ENCODE data around the gene TMIE. TPM values are rescaled to one million over a fixed set of nuclear protein-coding genes. Genes with fewer than 3 reads are reported as not detected.

The TMIE gene
- total and polyA plus RNA-seq, 2 of the 8 experiments (the other 6 are each of a cell fraction or from before 2014, with no cell fraction given): 0.45 to 0.67 TPM

DNA sequence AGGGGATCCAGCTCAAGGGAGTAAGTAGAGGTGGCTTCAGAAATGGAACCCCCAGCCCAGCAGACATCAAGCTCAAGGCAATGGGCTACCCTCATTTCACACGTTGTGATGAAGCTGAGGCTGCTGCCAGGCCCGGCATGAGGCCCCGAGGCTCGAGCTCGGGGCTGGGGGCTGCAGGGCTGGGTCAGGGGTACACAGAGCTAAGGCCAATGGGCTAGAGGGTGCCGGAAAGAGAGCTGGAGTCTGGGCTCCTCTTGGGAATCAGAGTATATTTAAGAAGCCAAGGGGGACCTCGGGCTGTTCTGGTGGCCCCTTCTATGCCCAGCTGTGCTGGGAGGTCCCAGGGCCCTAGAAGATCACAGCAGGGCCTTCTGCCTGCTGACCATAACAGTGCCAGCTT is 9.0 kb downstream of the TMIE start:
- no peak overlapping the region for H3K4me3 ChIP-seq (ENCODE audit: extremely low read depth in 1 of 4, insufficient read depth in 2 of 4, low read depth in 3 of 4, low read length in 4 of 4)
- no peak overlapping the region for H2AK5ac ChIP-seq (ENCODE audit: low read depth, low read length)
- no peaks in the 10 kb centered on the region for H3K79me1 ChIP-seq (ENCODE audit: low read depth, low read length)
- H3K9ac ChIP-seq (replicated peaks in 1 of 4; ENCODE audit: extremely low read depth in 1 of 4, low read depth in 3 of 4, low read length in 3 of 4): no peak overlapping the region
- H2BK5ac ChIP-seq (ENCODE audit: low read depth, low read length): no peak overlapping the region
- H3K27me3 ChIP-seq (replicated peaks in 1 of 4; ENCODE audit: control insufficient read depth in 3 of 4, extremely low read depth in 1 of 4, insufficient read depth in 3 of 4, low read length in 3 of 4): no peaks in the 10 kb centered on the region; a peak in 2 of 7 replicates
- H2BK15ac ChIP-seq (ENCODE audit: low read length): no peak overlapping the region
- no peak overlapping the region for H4K8ac ChIP-seq (ENCODE audit: extremely low read depth, insufficient read depth, low read length)
- peaks cover 0 to 6% (median 0%) of the 10 kb centered on the region in 4 experiments; a peak in 1 of 7 replicates for H3K4me1 ChIP-seq (replicated peaks in 1 of 4; ENCODE audit: control insufficient read depth in 3 of 4, insufficient read depth in 4 of 4, low read length in 3 of 4)
- H3K4me2 ChIP-seq (ENCODE audit: insufficient read depth in 1 of 2, low read depth in 2 of 2, low read length in 2 of 2): no peak overlapping the region
- no peak overlapping the region for H2BK120ac ChIP-seq (replicated peaks; ENCODE audit: low read depth, low read length)
- no peaks in the 10 kb centered on the region for H3K9me3 ChIP-seq (ENCODE audit: insufficient read depth in 2 of 2, low read depth in 1 of 2, low read length in 1 of 2)
- no peak overlapping the region for H3K23ac ChIP-seq (ENCODE audit: insufficient read length)
- CTCF ChIA-PET (ENCODE audit: partially characterized antibody): interaction anchor here (0.6 to 6.5 kb wide), 17 partner anchors 8 to 404 kb away, joined by 3 to 91 read pairs (median 5); partner anchors contain the start of gene PRSS50
- no peak overlapping the region for H2BK20ac ChIP-seq (ENCODE audit: low read length)
- no peak overlapping the region for H3K4ac ChIP-seq (replicated peaks; ENCODE audit: insufficient read length, low read depth, low read length)
- H3K18ac ChIP-seq (ENCODE audit: extremely low read depth, low read length): no peak overlapping the region
- DNase-seq (ENCODE audit: low read depth in 1 of 2, low spot score in 2 of 2): no peak
- H4K91ac ChIP-seq (replicated peaks; ENCODE audit: insufficient read length, low read length): no peak overlapping the region
- no peak overlapping the region for H3K27ac ChIP-seq (ENCODE audit: low read depth, low read length)
- no peak for FAIRE-seq
- H2BK12ac ChIP-seq (ENCODE audit: low read depth, low read length): no peak overlapping the region
- H3K23me2 ChIP-seq (ENCODE audit: low read depth, low read length): no peaks in the 10 kb centered on the region
- WGBS, 2 experiments (ENCODE audit: extremely low coverage in 1 of 2, insufficient coverage in 1 of 2, insufficient read length in 1 of 2, insufficient replicate concordance in 2 of 2, low coverage in 1 of 2, low lambda C conversion rate in 2 of 2, missing lambda C conversion rate in 1 of 2): 94% methylated on average over 6 of the region's 7 CpGs; no CpG with 5 or more reads in 1 of the 2 experiments
- no peak overlapping the region for H2AFZ ChIP-seq (ENCODE audit: low read length)
- no peaks in the 10 kb centered on the region for H3K36me3 ChIP-seq (ENCODE audit: control insufficient read depth in 2 of 4, insufficient read depth in 4 of 4, low read length in 3 of 4)
- H4K5ac ChIP-seq (ENCODE audit: insufficient read length, low read depth, low read length): no peak overlapping the region
- no peak overlapping the region for H3K56ac ChIP-seq (replicated peaks; ENCODE audit: insufficient read length, low read depth, low read length)
- no peak overlapping the region for H3K14ac ChIP-seq (ENCODE audit: insufficient read length)
- POLR2A ChIA-PET (ENCODE audit: partially characterized antibody): no interaction called here
- no peaks in the 10 kb centered on the region for H3K79me2 ChIP-seq (ENCODE audit: control insufficient read depth in 1 of 2, insufficient read depth in 2 of 2, low read length in 2 of 2)
- H4K20me1 ChIP-seq (replicated peaks in 1 of 2; ENCODE audit: control insufficient read depth in 1 of 2, insufficient read depth in 2 of 2, low read length in 2 of 2): peaks cover 2 to 4% of the 10 kb centered on the region in 2 experiments
- TF ChIP-seq BRCA1 (IDR thresholded peaks at IDR 0.05; ENCODE audit: low read depth, low read length) (no peak), SP4 (IDR thresholded peaks at IDR 0.05; ENCODE audit: low read length) (no peak), ASH2L (IDR thresholded peaks at IDR 0.05; ENCODE audit: low read length) (no peak), RFX5 (IDR thresholded peaks at IDR 0.05; ENCODE audit: borderline replicate concordance, low read depth, low read length) (no peak), GTF2F1 (IDR thresholded peaks at IDR 0.05; ENCODE audit: borderline replicate concordance, low read depth, low read length) (no peak), KDM4A (IDR thresholded peaks at IDR 0.05; ENCODE audit: low read depth, low read length, severe bottlenecking) (no peak), EP300 (IDR thresholded peaks at IDR 0.05; ENCODE audit: borderline replicate concordance in 1 of 2, low read depth in 2 of 2, low read length in 2 of 2) (no peak), PHF8 (conservative IDR thresholded peaks at IDR 0.05; ENCODE audit: low read depth, low read length) (no peak), BCL11A (IDR thresholded peaks at IDR 0.05; ENCODE audit: low read depth in 2 of 2, low read length in 2 of 2) (no peak), JUN (IDR thresholded peaks at IDR 0.05; ENCODE audit: low read depth, low read length) (no peak), JUND (IDR thresholded peaks at IDR 0.05; ENCODE audit: low read length) (no peak)
- TF ChIP-seq, protein P1, sequence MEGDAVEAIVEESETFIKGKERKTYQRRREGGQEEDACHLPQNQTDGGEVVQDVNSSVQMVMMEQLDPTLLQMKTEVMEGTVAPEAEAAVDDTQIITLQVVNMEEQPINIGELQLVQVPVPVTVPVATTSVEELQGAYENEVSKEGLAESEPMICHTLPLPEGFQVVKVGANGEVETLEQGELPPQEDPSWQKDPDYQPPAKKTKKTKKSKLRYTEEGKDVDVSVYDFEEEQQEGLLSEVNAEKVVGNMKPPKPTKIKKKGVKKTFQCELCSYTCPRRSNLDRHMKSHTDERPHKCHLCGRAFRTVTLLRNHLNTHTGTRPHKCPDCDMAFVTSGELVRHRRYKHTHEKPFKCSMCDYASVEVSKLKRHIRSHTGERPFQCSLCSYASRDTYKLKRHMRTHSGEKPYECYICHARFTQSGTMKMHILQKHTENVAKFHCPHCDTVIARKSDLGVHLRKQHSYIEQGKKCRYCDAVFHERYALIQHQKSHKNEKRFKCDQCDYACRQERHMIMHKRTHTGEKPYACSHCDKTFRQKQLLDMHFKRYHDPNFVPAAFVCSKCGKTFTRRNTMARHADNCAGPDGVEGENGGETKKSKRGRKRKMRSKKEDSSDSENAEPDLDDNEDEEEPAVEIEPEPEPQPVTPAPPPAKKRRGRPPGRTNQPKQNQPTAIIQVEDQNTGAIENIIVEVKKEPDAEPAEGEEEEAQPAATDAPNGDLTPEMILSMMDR (IDR thresholded peaks at IDR 0.05; ENCODE audit: control extremely low read depth in 1 of 3, insufficient read depth in 1 of 3, low read depth in 1 of 3, low read length in 3 of 3): no peak
